Panc1 (cell line): ENCODE measurements around the gene ARFRP1. TPM values are rescaled to one million over a fixed set of nuclear protein-coding genes. Genes with fewer than 3 reads are reported as not detected.

ENCODE experiments used
- ATAC-seq: fragments of 200-7000 bp; cut with Tn5 transposase; 2 replicates; pipeline ENCODE4 v1.9.1; 2020; ENCODE audit warnings: mild to moderate bottlenecking, moderate library complexity
- BruUV-seq: library from RNA; stranded (reverse); fragments of 400-500 nt; replicated peaks from 2 replicates; lab custom pipeline; 2021; lab: Mats Ljungman, UMichigan
- CTCF ChIA-PET: fragments of 300-600 bp; sonication (Branson Sonifier 250); formaldehyde crosslinking; loops from one replicate; lab custom pipeline; 2022; ENCODE audit warnings: antibody characterized with exemption; lab: Charles Lee
- POLR2A ChIA-PET: fragments of 300-600 bp; sonication (Branson Sonifier 250); formaldehyde crosslinking; loops from one replicate; lab custom pipeline; 2022; ENCODE audit warnings: antibody characterized with exemption; lab: Charles Lee
- DNase-seq: peaks from one replicate; pipeline ENCODE4 v3.0.0-alpha.2; 2010; ENCODE audit warnings: low read depth, low spot score
- H3K27ac ChIP-seq: 2 replicates; pipeline ENCODE4 v1.5.1; 2011; ENCODE audit warnings: mild to moderate bottlenecking, low read length, inconsistent platforms
- H3K27me3 ChIP-seq: fragments of 200-500 bp; sonication (Bioruptor generic); 2 replicates; pipeline ENCODE4 v1.6.0; 2014; ENCODE audit warnings: low read length, inconsistent platforms; ENCODE audit not compliant: control insufficient read depth, insufficient read depth
- H3K36me3 ChIP-seq: fragments of 200-500 bp; sonication (Bioruptor generic); 2 replicates; pipeline ENCODE4 v1.5.1; 2014; ENCODE audit warnings: inconsistent platforms, mild to moderate bottlenecking, low read length, moderate library complexity; ENCODE audit not compliant: control insufficient read depth, insufficient read depth
- H3K4me1 ChIP-seq: 2 replicates; pipeline ENCODE4 v1.5.1; 2011; ENCODE audit warnings: inconsistent platforms, mild to moderate bottlenecking, low read length, moderate library complexity; ENCODE audit not compliant: control insufficient read depth, insufficient read depth
- H3K4me3 ChIP-seq, 2 experiments: 2 replicates each; pipeline ENCODE4 v1.5.1; 2011 to 2012; ENCODE audit warnings: low read depth in 2 of 2, low read length in 2 of 2, mild to moderate bottlenecking in 2 of 2, inconsistent platforms in 1 of 2, moderate library complexity in 1 of 2
- H3K9me3 ChIP-seq: fragments of 200-500 bp; sonication (Bioruptor generic); 2 replicates; pipeline ENCODE4 v1.5.1; 2014; ENCODE audit warnings: low read depth, mild to moderate bottlenecking, inconsistent platforms, low read length, moderate library complexity; ENCODE audit not compliant: control insufficient read depth, insufficient read depth
- POLR2AphosphoS5 ChIP-seq: IDR thresholded peaks from 2 replicates; pipeline ENCODE4 v1.6.1; 2012; ENCODE audit warnings: mild to moderate bottlenecking, low read depth, low read length, moderate library complexity
- SIN3A ChIP-seq: IDR thresholded peaks from 2 replicates; pipeline ENCODE4 v1.6.1; 2012; ENCODE audit warnings: low read depth, mild to moderate bottlenecking, low read length, moderate library complexity, borderline replicate concordance; ENCODE audit not compliant: insufficient read depth
- TCF7L2 ChIP-seq: IDR thresholded peaks from 2 replicates; pipeline ENCODE4 v1.6.1; 2011; ENCODE audit warnings: mild to moderate bottlenecking, low read depth, low read length, inconsistent platforms
- in situ Hi-C: cut with HindIII; loops from 2 replicates; pipeline ENCODE4 v1.10.0; 2016; ENCODE audit warnings: low sequenced_read_pairs, low pct_unique_long_range_greater_than_20kb
- intact Hi-C: fragments of 100-400 bp; cut with micrococcal nuclease; formaldehyde crosslinking; loops from one replicate; pipeline ENCODE4 v1.10.0; 2022; ENCODE audit not compliant: unreplicated experiment
- total RNA-seq: library from RNA; stranded (reverse); gene quantifications from one replicate; pipeline ENCODE4 v1.2.1, GENCODE V29; 2021; ENCODE audit not compliant: unreplicated experiment
- TF ChIP-seq, protein P1 (sequence below): fragments of 450-650 bp; IDR thresholded peaks from 2 replicates; pipeline ENCODE4 v1.5.1; 2017; ENCODE audit warnings: mild to moderate bottlenecking
- TF ChIP-seq, protein P2 (sequence below), 2 experiments: IDR thresholded peaks; 2 replicates each; pipeline ENCODE4 v1.6.1; 2011 to 2012; ENCODE audit warnings: low read depth in 2 of 2, control low read depth in 1 of 2, low read length in 1 of 2, mild to moderate bottlenecking in 1 of 2, moderate library complexity in 1 of 2; ENCODE audit not compliant: insufficient read depth in 1 of 2

ARFRP1 gene
- total RNA-seq, 1 experiment from 2014 or later, result 57.9 TPM

DNA sequence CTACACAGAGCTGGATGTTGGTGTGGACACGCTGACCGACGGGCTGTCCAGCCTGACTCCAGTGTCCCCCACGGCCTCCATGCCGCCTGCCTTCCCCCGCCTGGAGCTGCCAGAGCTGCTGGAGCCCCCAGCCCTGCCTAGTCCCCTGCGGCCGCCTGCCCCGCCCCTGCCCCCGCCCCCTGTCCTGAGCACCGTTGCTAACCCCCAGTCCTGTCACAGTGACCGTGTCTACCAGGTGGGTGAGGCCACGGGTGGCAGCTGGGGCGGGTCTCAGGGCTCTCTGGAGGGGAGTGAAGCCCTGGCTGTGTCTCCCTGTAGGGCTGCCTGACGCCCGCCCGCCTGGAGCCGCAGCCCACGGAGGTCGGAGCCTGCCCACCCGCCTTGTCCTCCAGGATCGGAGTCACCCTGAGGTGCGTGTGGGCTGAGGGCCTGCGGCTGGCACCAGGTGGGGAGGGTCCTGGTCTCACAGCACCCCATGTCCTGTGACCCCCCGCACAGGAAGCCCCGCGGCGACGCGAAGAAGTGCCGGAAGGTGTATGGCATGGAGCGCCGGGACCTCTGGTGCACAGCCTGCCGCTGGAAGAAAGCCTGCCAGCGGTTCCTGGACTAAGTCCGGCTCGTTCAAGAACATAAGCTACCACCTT lies 34.7 kb upstream of the ARFRP1 start:
- no peaks in the 10 kb centered on the region for H3K9me3 ChIP-seq
- BruUV-seq, result no TSS peak
- no peak overlapping the region for H3K4me3 ChIP-seq
- no peak overlapping the region for H3K27ac ChIP-seq
- ChIA-PET CTCF (no interaction called here), POLR2A (no interaction called here)
- intact Hi-C loops, result no loop called here
- no peaks in the 10 kb centered on the region; the same call in 1 of the 2 replicates for H3K36me3 ChIP-seq
- TF ChIP-seq TCF7L2 (no peak), SIN3A (no peak), POLR2AphosphoS5 (no peak)
- TF ChIP-seq, protein P1, sequence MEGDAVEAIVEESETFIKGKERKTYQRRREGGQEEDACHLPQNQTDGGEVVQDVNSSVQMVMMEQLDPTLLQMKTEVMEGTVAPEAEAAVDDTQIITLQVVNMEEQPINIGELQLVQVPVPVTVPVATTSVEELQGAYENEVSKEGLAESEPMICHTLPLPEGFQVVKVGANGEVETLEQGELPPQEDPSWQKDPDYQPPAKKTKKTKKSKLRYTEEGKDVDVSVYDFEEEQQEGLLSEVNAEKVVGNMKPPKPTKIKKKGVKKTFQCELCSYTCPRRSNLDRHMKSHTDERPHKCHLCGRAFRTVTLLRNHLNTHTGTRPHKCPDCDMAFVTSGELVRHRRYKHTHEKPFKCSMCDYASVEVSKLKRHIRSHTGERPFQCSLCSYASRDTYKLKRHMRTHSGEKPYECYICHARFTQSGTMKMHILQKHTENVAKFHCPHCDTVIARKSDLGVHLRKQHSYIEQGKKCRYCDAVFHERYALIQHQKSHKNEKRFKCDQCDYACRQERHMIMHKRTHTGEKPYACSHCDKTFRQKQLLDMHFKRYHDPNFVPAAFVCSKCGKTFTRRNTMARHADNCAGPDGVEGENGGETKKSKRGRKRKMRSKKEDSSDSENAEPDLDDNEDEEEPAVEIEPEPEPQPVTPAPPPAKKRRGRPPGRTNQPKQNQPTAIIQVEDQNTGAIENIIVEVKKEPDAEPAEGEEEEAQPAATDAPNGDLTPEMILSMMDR, result no peak
- TF ChIP-seq, protein P2, sequence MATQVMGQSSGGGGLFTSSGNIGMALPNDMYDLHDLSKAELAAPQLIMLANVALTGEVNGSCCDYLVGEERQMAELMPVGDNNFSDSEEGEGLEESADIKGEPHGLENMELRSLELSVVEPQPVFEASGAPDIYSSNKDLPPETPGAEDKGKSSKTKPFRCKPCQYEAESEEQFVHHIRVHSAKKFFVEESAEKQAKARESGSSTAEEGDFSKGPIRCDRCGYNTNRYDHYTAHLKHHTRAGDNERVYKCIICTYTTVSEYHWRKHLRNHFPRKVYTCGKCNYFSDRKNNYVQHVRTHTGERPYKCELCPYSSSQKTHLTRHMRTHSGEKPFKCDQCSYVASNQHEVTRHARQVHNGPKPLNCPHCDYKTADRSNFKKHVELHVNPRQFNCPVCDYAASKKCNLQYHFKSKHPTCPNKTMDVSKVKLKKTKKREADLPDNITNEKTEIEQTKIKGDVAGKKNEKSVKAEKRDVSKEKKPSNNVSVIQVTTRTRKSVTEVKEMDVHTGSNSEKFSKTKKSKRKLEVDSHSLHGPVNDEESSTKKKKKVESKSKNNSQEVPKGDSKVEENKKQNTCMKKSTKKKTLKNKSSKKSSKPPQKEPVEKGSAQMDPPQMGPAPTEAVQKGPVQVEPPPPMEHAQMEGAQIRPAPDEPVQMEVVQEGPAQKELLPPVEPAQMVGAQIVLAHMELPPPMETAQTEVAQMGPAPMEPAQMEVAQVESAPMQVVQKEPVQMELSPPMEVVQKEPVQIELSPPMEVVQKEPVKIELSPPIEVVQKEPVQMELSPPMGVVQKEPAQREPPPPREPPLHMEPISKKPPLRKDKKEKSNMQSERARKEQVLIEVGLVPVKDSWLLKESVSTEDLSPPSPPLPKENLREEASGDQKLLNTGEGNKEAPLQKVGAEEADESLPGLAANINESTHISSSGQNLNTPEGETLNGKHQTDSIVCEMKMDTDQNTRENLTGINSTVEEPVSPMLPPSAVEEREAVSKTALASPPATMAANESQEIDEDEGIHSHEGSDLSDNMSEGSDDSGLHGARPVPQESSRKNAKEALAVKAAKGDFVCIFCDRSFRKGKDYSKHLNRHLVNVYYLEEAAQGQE (IDR thresholded peaks at IDR 0.05; ENCODE audit: insufficient read depth in 1 of 2, low read depth in 2 of 2, low read length in 1 of 2), result no peak
- in situ Hi-C loops, result no loop called here
- no peaks in the 10 kb centered on the region for H3K27me3 ChIP-seq
- peaks cover 22% of the 10 kb centered on the region for H3K4me1 ChIP-seq
- DNase-seq, result no peak
- ATAC-seq, result no peak

DNA sequence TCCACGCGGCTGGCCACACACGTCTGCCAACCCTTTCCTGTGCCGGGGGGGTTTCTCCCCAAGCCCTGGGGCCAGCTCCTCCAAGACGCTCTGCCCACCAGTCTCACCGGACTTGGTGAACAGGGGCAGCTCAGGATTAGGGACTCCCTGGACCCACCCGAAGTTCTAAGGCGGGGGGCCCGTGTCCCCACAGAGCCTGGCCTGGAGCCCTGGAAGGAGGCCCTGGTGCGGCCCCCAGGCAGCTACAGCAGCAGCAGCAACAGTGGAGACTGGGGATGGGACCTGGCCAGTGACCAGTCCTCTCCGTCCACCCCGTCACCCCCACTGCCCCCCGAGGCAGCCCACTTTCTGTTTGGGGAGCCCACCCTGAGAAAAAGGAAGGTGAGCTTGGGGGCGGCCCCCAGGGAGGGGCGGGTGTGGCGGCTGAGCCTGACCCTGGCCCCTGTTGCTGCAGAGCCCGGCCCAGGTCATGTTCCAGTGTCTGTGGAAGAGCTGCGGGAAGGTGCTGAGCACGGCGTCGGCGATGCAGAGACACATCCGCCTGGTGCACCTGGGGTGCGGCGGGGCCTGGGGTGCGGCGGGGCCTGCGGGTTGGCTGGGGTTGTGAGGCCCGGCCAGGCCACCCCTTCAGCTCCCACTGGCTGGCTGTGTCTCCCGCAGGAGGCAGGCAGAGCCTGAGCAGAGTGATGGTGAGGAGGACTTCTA lies 34.1 kb upstream of the ARFRP1 start:
- intact Hi-C loops, result no loop called here
- ATAC-seq (no peak), DNase-seq (no peak)
- Histone ChIP-seq H3K27me3 (no peaks in the 10 kb centered on the region), H3K4me3 (peak overlapping the region; percentile 63 to 66), H3K9me3 (no peaks in the 10 kb centered on the region), H3K27ac (peak overlapping the region; percentile 77), H3K36me3 (no peaks in the 10 kb centered on the region; the same call in 1 of the 2 replicates), H3K4me1 (peaks cover 28% of the 10 kb centered on the region)
- TF ChIP-seq TCF7L2, result no peak
- TF ChIP-seq POLR2AphosphoS5, result no peak
- POLR2A ChIA-PET, result interaction anchor here (0.5 kb wide), 1 partner anchor 107 kb away, joined by 3 read pairs; no protein-coding TSS in a partner anchor
- BruUV-seq, result no TSS peak
- in situ Hi-C loops, result no loop called here
- CTCF ChIA-PET, result interaction anchor here (0.6 kb wide), 1 partner anchor 32 kb away, joined by 3 read pairs; no protein-coding TSS in a partner anchor
